HepG2 (cell line): ENCODE measurements around the gene NT5C2. TPM values are rescaled to one million over a fixed set of nuclear protein-coding genes. Genes with fewer than 3 reads are reported as not detected.
A peak's percentile ranks its signal among the peaks of the same experiment; 100 is the strongest.

Source experiments
- ARID4A ChIP-seq: sonication (generic); formaldehyde crosslinking; IDR thresholded peaks from 2 replicates; pipeline ENCODE4 v1.5.0; 2020; ENCODE audit warnings: mild to moderate bottlenecking, missing genetic modification reagents, borderline replicate concordance
- ARNT2 ChIP-seq: sonication (generic); formaldehyde crosslinking; IDR thresholded peaks from 2 replicates; pipeline ENCODE4 v1.8.0; 2022; ENCODE audit warnings: mild to moderate bottlenecking, low read depth, missing genetic modification reagents, moderate library complexity
- BORCS8-MEF2B ChIP-seq: sonication (generic); formaldehyde crosslinking; IDR thresholded peaks from 2 replicates; pipeline ENCODE4 v1.8.0; 2022; ENCODE audit warnings: mild to moderate bottlenecking, missing genetic modification reagents
- CBX2 ChIP-seq, 2 experiments: fragments of 200-600 bp in 1 of 2; sonication (generic); formaldehyde crosslinking in 1 of 2; IDR thresholded peaks; 2 replicates each; pipeline versions ENCODE4 v1.7.0 to v1.8.1; 2018 to 2022; ENCODE audit warnings: low read depth in 2 of 2, low read length in 1 of 2, mild to moderate bottlenecking in 1 of 2, missing genetic modification reagents in 1 of 2
- DPF2 ChIP-seq: sonication (generic); formaldehyde crosslinking; IDR thresholded peaks from 2 replicates; pipeline ENCODE4 v1.4.0; 2020; ENCODE audit warnings: mild to moderate bottlenecking, low read depth, missing genetic modification reagents, borderline replicate concordance
- EHMT2 ChIP-seq: fragments of 200-600 bp; sonication (generic); IDR thresholded peaks from 2 replicates; pipeline ENCODE4 v1.7.0; 2017; ENCODE audit warnings: antibody characterized with exemption, low read depth, low read length, borderline replicate concordance
- FOXA3 ChIP-seq: IDR thresholded peaks from 2 replicates; pipeline ENCODE4 v1.6.1; 2016; ENCODE audit warnings: missing genetic modification reagents, missing compliant biosample characterization
- FOXO1 ChIP-seq: sonication (generic); formaldehyde crosslinking; IDR thresholded peaks from 2 replicates; pipeline ENCODE4 v1.4.0; 2020; ENCODE audit warnings: missing genetic modification reagents
- GATAD2A ChIP-seq: IDR thresholded peaks from 2 replicates; pipeline ENCODE4 v1.6.1; 2016
- HBP1 ChIP-seq: IDR thresholded peaks from 2 replicates; pipeline ENCODE4 v1.6.1; 2016; ENCODE audit warnings: low read depth, control low read depth
- HNRNPL ChIP-seq: fragments of 200-400 bp; formaldehyde crosslinking; IDR thresholded peaks from 2 replicates; pipeline ENCODE4 v1.6.1; 2017; ENCODE audit warnings: mild to moderate bottlenecking, low read depth, low read length
- SOX5 ChIP-seq: IDR thresholded peaks from 2 replicates; pipeline ENCODE4 v1.6.1; 2016; ENCODE audit warnings: borderline replicate concordance
- SPEN ChIP-seq: sonication (generic); formaldehyde crosslinking; IDR thresholded peaks from 2 replicates; pipeline ENCODE4 v1.5.1; 2020; ENCODE audit warnings: low read depth, mild to moderate bottlenecking, missing genetic modification reagents
- STAT5B ChIP-seq: sonication (generic); formaldehyde crosslinking; IDR thresholded peaks from 2 replicates; pipeline ENCODE4 v1.4.0; 2020; ENCODE audit warnings: missing genetic modification reagents
- SYNCRIP ChIP-seq: fragments of 200-400 bp; formaldehyde crosslinking; IDR thresholded peaks from 2 replicates; pipeline ENCODE4 v1.6.1; 2018; ENCODE audit warnings: mild to moderate bottlenecking, low read depth, low read length; ENCODE audit not compliant: insufficient read depth
- TCF12 ChIP-seq, 2 experiments: fragments of 450-650 bp in 1 of 2; sonication (generic) in 1 of 2; formaldehyde crosslinking in 1 of 2; IDR thresholded peaks; 2 replicates each; pipeline versions ENCODE4 v1.6.1 to v1.8.0; 2017 to 2022; ENCODE audit warnings: antibody characterized with exemption in 1 of 2, mild to moderate bottlenecking in 1 of 2, missing genetic modification reagents in 1 of 2, moderate library complexity in 1 of 2
- THAP7 ChIP-seq: sonication (generic); formaldehyde crosslinking; IDR thresholded peaks from 2 replicates; pipeline ENCODE4 v1.8.1; 2023; ENCODE audit warnings: mild to moderate bottlenecking, missing genetic modification reagents
- ZNF431 ChIP-seq: sonication (generic); formaldehyde crosslinking; IDR thresholded peaks from 2 replicates; pipeline ENCODE4 v1.9.0; 2022; ENCODE audit warnings: missing genetic modification reagents, low read depth, mild to moderate bottlenecking, borderline replicate concordance
- ZNF513 ChIP-seq: sonication (generic); formaldehyde crosslinking; conservative IDR thresholded peaks from 2 replicates; pipeline ENCODE4 v1.5.0; 2020; ENCODE audit warnings: missing genetic modification reagents
- ZNF775 ChIP-seq: sonication (generic); formaldehyde crosslinking; IDR thresholded peaks from 2 replicates; pipeline ENCODE4 v1.4.0; 2020; ENCODE audit warnings: missing genetic modification reagents, mild to moderate bottlenecking, moderate library complexity, borderline replicate concordance
- ZSCAN29 ChIP-seq: sonication (generic); formaldehyde crosslinking; conservative IDR thresholded peaks from 2 replicates; pipeline ENCODE4 v1.4.0; 2020; ENCODE audit warnings: mild to moderate bottlenecking, missing genetic modification reagents
- polyA plus RNA-seq, 8 experiments: library from polyadenylated mRNA; depleted of rRNA in 3 of 8; stranded (reverse) in 7 of 8; unstranded in 1 of 8; fragments of >200 nt; fragmentation: Illumina TruSeq in 4 of 8; extraction: Trizol in 4 of 8; gene quantifications; 2 replicates each; pipeline versions ENCODE4 v1.2.1 to v1.2.3, GENCODE V29; 2011 to 2016; ENCODE audit warnings: low read depth in 4 of 8, missing spikeins in 1 of 8, mixed read lengths in 1 of 8; ENCODE audit not compliant: insufficient read depth in 1 of 8
- total RNA-seq, 5 experiments: library from RNA; depleted of rRNA; stranded (reverse); fragments of >200 nt; fragmentation: Illumina TruSeq; extraction: Trizol; gene quantifications; 2 replicates each; pipeline ENCODE4 v1.2.3, GENCODE V29; 2016; ENCODE audit warnings: low read depth in 1 of 5

The NT5C2 gene
- total and polyA plus RNA-seq, 2 of the 13 experiments (the other 11 are each of a cell fraction or from before 2014, with no cell fraction given), result 40.6 to 55.2 TPM

- peak; percentile 19; the same call in 1 of the 2 replicates for TF ChIP-seq FOXA3 (CRISPR knock-in tag)
- no peak for TF ChIP-seq STAT5B
- peak; percentile 59; the same call in 1 of the 2 replicates for TF ChIP-seq EHMT2
- no peak for TF ChIP-seq HNRNPL
- TF ChIP-seq DPF2 (CRISPR knock-in tag), result peak; percentile 23; the same call in 1 of the 2 replicates
- peak; percentile 23; the same call in 1 of the 2 replicates for TF ChIP-seq ARID4A (CRISPR knock-in tag)
- TF ChIP-seq GATAD2A (CRISPR knock-in tag), result peak; percentile 43; the same call in 1 of the 2 replicates
- TF ChIP-seq SYNCRIP, result no peak
- TF ChIP-seq BORCS8-MEF2B (CRISPR knock-in tag), result no peak
- peak; percentile 60; the same call in 1 of the 2 replicates for TF ChIP-seq SOX5 (CRISPR knock-in tag)
- TF ChIP-seq ARNT2 (CRISPR knock-in tag), result peak; percentile 43; the same call in 1 of the 2 replicates
- no peak for TF ChIP-seq TCF12 (IDR thresholded peaks at IDR 0.05)
- no peak for TF ChIP-seq TCF12 (CRISPR knock-in tag; IDR thresholded peaks at IDR 0.05)
- TF ChIP-seq SPEN (CRISPR knock-in tag), result peak; percentile 63; the same call in 1 of the 2 replicates
- TF ChIP-seq CBX2 (IDR thresholded peaks at IDR 0.05; ENCODE audit: low read depth, low read length), result no peak
- no peak for TF ChIP-seq CBX2 (CRISPR knock-in tag; IDR thresholded peaks at IDR 0.05; ENCODE audit: low read depth)
- TF ChIP-seq FOXO1 (CRISPR knock-in tag), result peak; percentile 69; the same call in 1 of the 2 replicates
- TF ChIP-seq ZSCAN29 (CRISPR knock-in tag), result no peak
- TF ChIP-seq ZNF431 (CRISPR knock-in tag), result no peak
- TF ChIP-seq ZNF775 (CRISPR knock-in tag), result no peak
- TF ChIP-seq THAP7, result peak; percentile 91; the same call in 1 of the 2 replicates
- TF ChIP-seq ZNF513 (CRISPR knock-in tag), result no peak
- no peak for TF ChIP-seq HBP1
Observed at GRCh38 chr10:103083266-103083976, 109.7 kb downstream of the NT5C2 start (continued).
